SK-N-DZ (cell line): Measurements from ENCODE around the gene TTYH2.

Experiments used
- DNase-seq: peaks from one replicate; pipeline ENCODE4 v3.0.0-alpha.2; 2015; ENCODE audit warnings: low spot score

The TTYH2 gene

GRCh38 chr17:74192950-74193781 lies 20.2 kb upstream of the TTYH2 start:
- no peak for DNase-seq

- no peak for DNase-seq
Measured at GRCh38 chr17:74194682-74195081, 18.7 kb upstream of the TTYH2 start.

GRCh38 chr17:74196541-74197317 lies 16.6 kb upstream of the TTYH2 start:
- DNase-seq, result no peak

GRCh38 chr17:74197801-74198200 lies 15.6 kb upstream of the TTYH2 start:
- no peak for DNase-seq

GRCh38 chr17:74198694-74199093 lies 14.7 kb upstream of the TTYH2 start:
- DNase-seq, result no peak

GRCh38 chr17:74199306-74200092 lies 13.9 kb upstream of the TTYH2 start:
- DNase-seq, result peak; percentile 66

GRCh38 chr17:74200112-74200511 lies 13.3 kb upstream of the TTYH2 start:
- DNase-seq, result no peak

GRCh38 chr17:74201250-74201649 lies 12.1 kb upstream of the TTYH2 start:
- DNase-seq, result no peak

- DNase-seq, result no peak
Measured at GRCh38 chr17:74201948-74202347, 11.4 kb upstream of the TTYH2 start.

GRCh38 chr17:74202938-74203337 lies 10.4 kb upstream of the TTYH2 start:
- no peak for DNase-seq

GRCh38 chr17:74203439-74204240 lies 9.7 kb upstream of the TTYH2 start, which contains the start of gene RPL38:
RPL38 (plus strand) TSS chr17:74203678; CDS start chr17:74203956, 278 bp downstream.
- DNase-seq, result peak; percentile 98

GRCh38 chr17:74204474-74204873 lies 8.9 kb upstream of the TTYH2 start:
- DNase-seq, result no peak

GRCh38 chr17:74205274-74205673 lies 8.1 kb upstream of the TTYH2 start:
- no peak for DNase-seq

GRCh38 chr17:74206332-74206818 lies 7.0 kb upstream of the TTYH2 start:
- no peak for DNase-seq

GRCh38 chr17:74210191-74211140 lies 2.9 kb upstream of the TTYH2 start:
- DNase-seq, result peak; percentile 95

GRCh38 chr17:74211141-74211911 lies 2.0 kb upstream of the TTYH2 start:
- no peak for DNase-seq

- DNase-seq, result no peak
Measured at GRCh38 chr17:74211912-74212208, 1.5 kb upstream of the TTYH2 start.

GRCh38 chr17:74212209-74212912 lies 1.0 kb upstream of the TTYH2 start:
- no peak for DNase-seq
